Choroid plexus epithelial cell (primary cell): ENCODE data around the gene MYBBP1A.
"Not testable (repeated sequence)": the region's sequence is repeated elsewhere in the genome, so short reads cannot be mapped to it uniquely, and the experiment has no call there.

Experiments used
- DNase-seq: peaks from one replicate; pipeline ENCODE4 v3.0.0-alpha.2; 2010; ENCODE audit warnings: low read depth
- H3K4me3 ChIP-seq: 2 replicates; pipeline ENCODE4 v1.5.1; 2011; ENCODE audit warnings: low read depth, mild to moderate bottlenecking, control low read depth, low read length, moderate library complexity
- TF ChIP-seq, protein P1 (sequence below): conservative IDR thresholded peaks from 2 replicates; pipeline ENCODE4 v1.5.1; 2011; ENCODE audit warnings: low read depth, mild to moderate bottlenecking, control low read depth, inconsistent platforms, low read length, moderate library complexity

MYBBP1A gene

DNA sequence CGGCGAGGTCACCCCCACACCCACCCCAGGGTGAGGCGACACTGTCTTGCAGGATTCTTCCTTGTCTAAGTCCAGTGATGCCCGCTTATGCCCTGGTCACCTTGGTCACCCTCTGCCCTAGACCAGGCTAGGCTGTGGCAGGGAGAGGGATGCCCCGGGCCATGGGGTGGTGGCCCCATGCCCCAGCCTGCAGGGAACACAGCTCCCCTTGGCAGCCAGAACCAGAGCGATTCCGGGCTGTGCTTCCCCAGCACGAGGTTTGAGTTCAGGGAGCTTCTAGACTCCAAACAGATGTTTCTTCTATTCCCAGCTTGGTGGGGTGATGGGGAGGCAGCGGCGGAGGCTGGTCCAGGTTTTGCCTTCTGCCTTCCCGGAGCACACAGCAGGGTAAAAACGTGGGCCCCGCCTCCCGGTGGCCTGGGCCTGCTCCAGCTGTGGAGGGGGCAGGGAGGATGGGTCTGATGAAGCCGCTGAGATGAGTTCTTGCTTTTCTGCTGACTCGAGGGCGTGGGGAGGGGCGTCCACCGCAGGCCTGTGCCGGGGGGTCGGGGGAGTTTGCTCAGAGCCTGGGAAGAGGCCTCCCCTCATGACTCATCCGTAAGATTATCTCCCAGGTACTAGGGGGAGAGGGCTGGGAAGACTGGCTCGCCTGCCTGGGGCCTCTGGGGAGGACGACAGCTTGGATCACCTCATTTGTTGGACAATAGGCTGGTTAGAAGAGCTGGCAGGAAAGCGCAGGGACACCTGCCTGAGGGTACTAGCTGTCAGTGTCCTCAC, 44.5 kb upstream of the MYBBP1A start:
- H3K4me3 ChIP-seq = no peak overlapping the region
- DNase-seq = peak; percentile 71
- TF ChIP-seq, protein P1, sequence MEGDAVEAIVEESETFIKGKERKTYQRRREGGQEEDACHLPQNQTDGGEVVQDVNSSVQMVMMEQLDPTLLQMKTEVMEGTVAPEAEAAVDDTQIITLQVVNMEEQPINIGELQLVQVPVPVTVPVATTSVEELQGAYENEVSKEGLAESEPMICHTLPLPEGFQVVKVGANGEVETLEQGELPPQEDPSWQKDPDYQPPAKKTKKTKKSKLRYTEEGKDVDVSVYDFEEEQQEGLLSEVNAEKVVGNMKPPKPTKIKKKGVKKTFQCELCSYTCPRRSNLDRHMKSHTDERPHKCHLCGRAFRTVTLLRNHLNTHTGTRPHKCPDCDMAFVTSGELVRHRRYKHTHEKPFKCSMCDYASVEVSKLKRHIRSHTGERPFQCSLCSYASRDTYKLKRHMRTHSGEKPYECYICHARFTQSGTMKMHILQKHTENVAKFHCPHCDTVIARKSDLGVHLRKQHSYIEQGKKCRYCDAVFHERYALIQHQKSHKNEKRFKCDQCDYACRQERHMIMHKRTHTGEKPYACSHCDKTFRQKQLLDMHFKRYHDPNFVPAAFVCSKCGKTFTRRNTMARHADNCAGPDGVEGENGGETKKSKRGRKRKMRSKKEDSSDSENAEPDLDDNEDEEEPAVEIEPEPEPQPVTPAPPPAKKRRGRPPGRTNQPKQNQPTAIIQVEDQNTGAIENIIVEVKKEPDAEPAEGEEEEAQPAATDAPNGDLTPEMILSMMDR = no peak

DNA sequence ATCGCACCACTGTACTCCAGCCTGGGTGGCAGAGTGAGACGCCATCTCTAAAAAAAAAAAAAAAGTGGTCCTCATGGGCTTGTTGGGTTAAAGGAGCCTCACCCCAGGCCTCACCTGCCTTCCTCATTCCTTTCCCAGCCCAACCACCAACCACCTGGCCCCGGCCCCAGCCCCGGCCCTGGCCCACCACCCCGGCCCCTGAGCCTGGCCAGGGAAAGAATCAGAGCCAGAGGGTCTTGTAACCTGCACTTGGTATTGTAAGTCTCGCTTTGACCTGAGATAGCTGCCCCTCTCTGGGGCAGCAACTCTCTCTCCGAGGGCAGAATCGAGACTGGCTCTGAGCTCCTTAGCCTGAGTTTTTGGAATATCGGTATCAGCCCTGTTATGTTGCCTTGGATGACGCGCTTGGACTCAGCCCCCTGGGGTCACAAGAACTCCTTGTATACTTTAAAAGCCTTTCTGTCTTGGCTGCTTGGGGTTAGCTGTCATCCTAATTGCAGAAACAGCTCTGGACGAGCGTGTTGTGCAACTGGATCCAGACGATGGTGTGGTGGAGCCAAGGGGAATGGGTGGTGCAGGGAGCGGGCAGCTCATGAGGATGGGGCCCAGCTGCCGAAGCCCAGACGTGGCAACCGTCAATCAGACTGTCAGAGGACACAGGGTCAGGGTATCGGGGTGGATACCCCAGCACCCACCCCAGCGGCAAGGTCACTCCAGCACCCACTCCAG, 43.8 kb upstream of the MYBBP1A start:
- TF ChIP-seq, protein P1 = no peak
- peak; percentile 71 for DNase-seq
- no peak overlapping the region for H3K4me3 ChIP-seq

DNA sequence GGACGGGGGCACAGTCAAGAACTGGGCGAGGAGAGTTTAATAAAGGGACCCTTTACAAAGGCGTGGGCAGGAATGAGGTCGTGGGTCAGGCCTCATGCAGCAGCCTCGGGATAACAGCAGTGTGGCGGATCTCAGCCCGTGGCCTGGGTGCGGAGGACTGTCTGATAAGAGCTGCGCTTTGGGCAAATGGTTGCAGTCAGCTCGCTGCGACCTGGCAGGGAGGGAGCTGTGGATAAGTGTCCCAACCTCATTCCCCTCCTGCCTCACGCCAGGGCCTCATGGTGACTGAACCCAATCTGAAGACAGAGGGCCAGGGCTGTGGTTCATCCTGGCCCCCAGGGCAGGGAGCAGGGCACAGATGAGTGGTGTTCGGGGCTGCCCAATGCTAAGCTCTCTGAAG, 42.8 kb upstream of the MYBBP1A start:
- no peak for DNase-seq
- TF ChIP-seq, protein P1 = no peak
- no peak overlapping the region for H3K4me3 ChIP-seq

DNA sequence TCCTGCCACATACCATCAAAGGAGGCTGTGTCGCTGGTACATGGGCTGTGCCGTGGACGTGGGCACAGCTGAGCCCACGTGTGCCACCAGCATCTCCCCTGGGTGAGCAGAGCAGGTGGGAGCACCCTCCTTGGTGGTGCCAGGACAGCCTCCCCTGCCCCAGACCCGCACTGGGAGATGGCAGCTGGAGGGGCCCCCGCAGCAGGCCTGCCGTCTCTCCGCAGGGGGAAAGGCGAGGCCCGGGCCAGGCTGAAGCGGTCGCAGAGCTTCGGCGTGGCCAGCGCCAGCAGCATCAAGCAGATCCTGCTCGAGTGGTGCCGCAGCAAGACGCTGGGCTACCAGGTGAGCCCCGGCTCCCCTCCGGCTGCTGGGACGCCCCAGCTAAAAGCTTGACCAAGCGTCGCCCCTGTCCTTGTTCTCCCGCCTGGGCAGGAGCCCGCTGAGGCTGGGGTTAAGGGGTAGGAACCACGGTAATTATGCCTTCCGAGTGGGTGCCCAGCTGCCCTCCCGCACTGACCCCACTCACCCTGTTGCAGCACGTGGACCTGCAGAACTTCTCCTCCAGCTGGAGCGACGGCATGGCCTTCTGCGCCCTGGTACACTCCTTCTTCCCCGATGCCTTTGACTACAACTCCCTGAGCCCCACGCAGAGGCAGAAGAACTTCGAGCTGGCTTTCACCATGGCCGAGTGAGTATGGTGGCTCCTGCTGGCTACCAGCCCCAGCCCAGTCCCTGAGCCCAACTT, 41.6 kb upstream of the MYBBP1A start:
- TF ChIP-seq, protein P1 = no peak
- H3K4me3 ChIP-seq = no peak overlapping the region
- no peak for DNase-seq

DNA sequence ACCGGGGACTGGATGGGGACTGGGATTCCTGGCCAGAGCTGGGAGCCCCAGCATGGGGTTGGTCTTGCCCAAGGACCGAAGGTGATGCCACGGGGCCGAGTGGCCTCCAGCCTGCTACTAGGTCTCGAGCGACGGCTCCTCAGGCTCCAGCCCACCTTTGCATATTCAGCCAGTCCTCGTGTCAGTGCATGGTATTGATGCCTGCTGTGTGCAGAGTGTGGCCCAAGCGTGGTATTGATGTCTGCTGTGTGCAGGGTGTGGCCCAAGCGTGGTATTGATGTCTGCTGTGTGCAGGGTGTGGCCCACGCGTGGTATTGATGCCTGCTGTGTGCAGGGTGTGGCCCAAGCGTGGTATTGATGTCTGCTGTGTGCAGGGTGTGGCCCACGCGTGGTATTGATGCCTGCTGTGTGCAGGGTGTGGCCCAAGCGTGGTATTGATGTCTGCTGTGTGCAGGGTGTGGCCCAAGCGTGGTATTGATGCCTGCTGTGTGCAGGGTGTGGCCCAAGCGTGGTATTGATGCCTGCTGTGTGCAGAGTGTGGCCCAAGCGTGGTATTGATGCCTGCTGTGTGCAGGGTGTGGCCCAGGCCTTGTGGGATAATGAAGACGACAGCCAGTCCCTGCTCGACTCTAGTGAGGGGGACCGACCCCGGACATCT, 40.6 kb upstream of the MYBBP1A start:
- not testable (repeated sequence) for DNase-seq, H3K4me3 ChIP-seq

DNA sequence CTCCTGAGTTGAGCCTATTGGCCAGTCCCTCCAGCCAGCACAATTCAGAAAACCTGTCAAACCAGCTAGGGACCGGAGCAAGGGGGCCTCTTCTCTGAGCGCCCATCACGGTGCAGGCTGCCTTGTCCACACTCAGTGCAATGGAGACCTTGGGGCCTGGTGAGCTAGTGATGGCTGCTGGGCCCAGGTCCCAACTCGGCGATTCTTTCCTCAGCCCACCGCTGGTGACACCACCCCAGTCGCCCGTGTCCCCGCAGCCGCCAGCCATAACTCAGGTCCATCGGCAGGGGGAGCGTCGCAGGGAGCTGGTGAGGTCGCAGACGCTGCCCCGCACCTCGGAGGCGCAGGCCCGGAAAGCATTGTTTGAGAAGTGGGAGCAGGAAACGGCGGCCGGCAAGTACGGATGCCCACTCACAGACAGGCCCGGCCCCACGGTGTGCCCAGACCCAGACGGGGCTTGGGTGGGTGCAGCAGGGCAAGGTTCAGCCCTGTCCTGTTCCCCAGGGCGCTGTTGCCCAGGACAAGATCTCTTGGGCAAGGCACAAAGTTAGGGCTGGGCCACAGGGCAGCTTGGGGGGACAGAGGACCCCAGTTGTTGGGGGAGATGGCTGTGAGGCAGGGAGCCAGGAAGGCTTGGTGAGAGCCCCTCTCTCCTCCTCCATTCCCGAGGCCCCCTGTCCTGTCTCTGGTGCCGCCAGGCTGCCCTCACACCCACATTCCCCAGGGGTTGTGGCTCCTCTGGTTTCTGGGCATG, 39.9 kb upstream of the MYBBP1A start:
- TF ChIP-seq, protein P1 = peak; percentile 26
- no peak for DNase-seq
- H3K4me3 ChIP-seq = no peak overlapping the region
